ENCODE measurements around the gene TMEM19. TPM values are rescaled to one million over a fixed set of nuclear protein-coding genes. Genes with fewer than 3 reads are reported as not detected.
"Not testable (repeated sequence)": the region's sequence is repeated elsewhere in the genome, so short reads cannot be mapped to it uniquely, and the experiment has no call there.

Gene TMEM19
- total and polyA plus RNA-seq, 2 experiments from 2014 or later = 6.5 to 14.1 TPM

DNA sequence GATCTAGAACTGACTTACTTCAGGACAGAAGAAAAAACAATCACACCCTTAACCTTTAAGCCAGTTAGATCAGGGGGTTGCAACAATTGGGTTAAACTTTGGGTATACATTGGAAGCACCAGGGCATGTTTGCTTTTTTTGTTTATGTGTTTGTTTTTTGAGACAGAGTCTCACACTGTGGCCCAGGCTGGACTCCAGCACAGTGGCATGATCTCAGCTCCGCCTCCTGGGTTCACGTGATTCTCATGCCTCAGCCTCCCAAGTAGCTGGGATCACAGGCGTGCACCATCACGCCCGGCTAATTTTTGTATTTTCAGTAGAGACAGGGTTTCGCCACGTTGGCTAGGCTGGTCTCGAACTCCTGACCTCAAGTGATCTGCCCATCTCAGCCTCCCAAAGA lies 16.3 kb downstream of the TMEM19 start:
- H3K9me3 Mint-ChIP-seq; H3K27me3 ChIP-seq (ENCODE audit: insufficient read depth); ATAC-seq; H2AFZ ChIP-seq; H3F3A ChIP-seq (replicated peaks; ENCODE audit: low read depth); H3K27ac ChIP-seq (ENCODE audit: low read depth); H3K36me3 ChIP-seq (ENCODE audit: insufficient read depth); H3K9me2 ChIP-seq (ENCODE audit: insufficient read depth); H3K4me1 Mint-ChIP-seq; H3K4me3 Mint-ChIP-seq; H3K79me2 ChIP-seq (replicated peaks; ENCODE audit: insufficient read depth); H3K27me3 Mint-ChIP-seq (ENCODE audit: insufficient read depth, low read depth, poor library complexity); H3K4me2 ChIP-seq; H4K20me1 ChIP-seq (replicated peaks; ENCODE audit: insufficient read depth); H3K4me1 ChIP-seq (ENCODE audit: insufficient read depth); H3K27ac Mint-ChIP-seq; DNase-seq (ENCODE audit: low spot score); H3K4me3 ChIP-seq: not testable (repeated sequence)
- H3K36me3 Mint-ChIP-seq (ENCODE audit: low read depth) = peaks cover 15% of the 10 kb centered on the region; the same call in 2 of the 3 replicates

- no peak overlapping the region for H3K27ac ChIP-seq (ENCODE audit: low read depth)
- ATAC-seq (no peak), DNase-seq (ENCODE audit: low spot score) (no peak)
- no peaks in the 10 kb centered on the region for H3K9me2 ChIP-seq (ENCODE audit: insufficient read depth)
- H3K4me2 ChIP-seq = no peak overlapping the region
- H4K20me1 ChIP-seq (replicated peaks; ENCODE audit: insufficient read depth) = no peaks in the 10 kb centered on the region
- no peak for TF ChIP-seq STAT1 (IDR thresholded peaks at IDR 0.05; ENCODE audit: unreplicated experiment)
- TF ChIP-seq EZH2 (IDR thresholded peaks at IDR 0.05; ENCODE audit: low read depth, unreplicated experiment) = no peak
- no peak for TF ChIP-seq POLR2AphosphoS5 (IDR thresholded peaks at IDR 0.05; ENCODE audit: low read depth)
- TF ChIP-seq ZNF114 (CRISPR knock-in tag; IDR thresholded peaks at IDR 0.05) = no peak
- no peak for TF ChIP-seq CREB1 (CRISPR knock-in tag; IDR thresholded peaks at IDR 0.05; ENCODE audit: low read depth)
- TF ChIP-seq ZNF331 (CRISPR knock-in tag; IDR thresholded peaks at IDR 0.05; ENCODE audit: low read depth) = no peak
- no peak for TF ChIP-seq ZNF462 (CRISPR knock-in tag; IDR thresholded peaks at IDR 0.05)
- TF ChIP-seq JUNB (IDR thresholded peaks at IDR 0.05; ENCODE audit: unreplicated experiment) = no peak
- no peak overlapping the region for H3K4me3 ChIP-seq
- no peaks in the 10 kb centered on the region for H3K4me1 Mint-ChIP-seq
- no peak overlapping the region for H3K27ac Mint-ChIP-seq
- H3K27me3 Mint-ChIP-seq (ENCODE audit: insufficient read depth, low read depth, poor library complexity) = no peaks in the 10 kb centered on the region
- H3K79me2 ChIP-seq (replicated peaks; ENCODE audit: insufficient read depth) = no peaks in the 10 kb centered on the region
- no peak overlapping the region for H3K4me3 Mint-ChIP-seq
- no peaks in the 10 kb centered on the region for H3K4me1 ChIP-seq (ENCODE audit: insufficient read depth)
- no peaks in the 10 kb centered on the region for H3F3A ChIP-seq (replicated peaks; ENCODE audit: low read depth)
- no peaks in the 10 kb centered on the region for H3K9me3 Mint-ChIP-seq
- no peaks in the 10 kb centered on the region; the same call in 1 of the 2 replicates for H3K36me3 ChIP-seq (ENCODE audit: insufficient read depth)
- H3K36me3 Mint-ChIP-seq (ENCODE audit: low read depth) = peaks cover 15% of the 10 kb centered on the region; the same call in 2 of the 3 replicates
- no peaks in the 10 kb centered on the region for H3K27me3 ChIP-seq (ENCODE audit: insufficient read depth)
- H2AFZ ChIP-seq = no peak overlapping the region
Observed at GRCh38 chr12:71702590-71702989, 16.7 kb downstream of the TMEM19 start.
